ENCODE data around the gene PRKN. TPM values are rescaled to one million over a fixed set of nuclear protein-coding genes. Genes with fewer than 3 reads are reported as not detected.

PRKN gene
- total RNA-seq, 4 donors from 2014 or later, result 8.4 to 44.8 (median 12.6) TPM

DNA sequence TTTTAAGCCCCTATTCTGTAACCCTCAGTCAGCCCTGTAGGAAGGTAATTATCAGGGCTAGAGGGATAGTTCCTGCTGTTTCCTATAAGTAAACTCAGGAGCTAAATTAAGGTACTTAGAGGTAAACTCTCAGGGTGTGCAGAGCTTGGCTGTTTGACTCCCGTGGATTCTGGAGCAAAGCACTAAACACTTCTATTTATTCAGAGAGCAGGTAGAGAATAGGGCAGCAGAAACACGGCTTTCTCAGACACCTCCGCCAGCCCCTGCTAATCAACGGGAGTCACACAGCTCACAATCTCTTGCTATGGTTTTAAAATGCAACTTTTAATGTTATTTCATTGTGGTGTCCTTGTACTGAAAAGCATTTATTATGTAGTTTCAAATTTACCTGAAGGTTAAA lies 21.8 kb downstream of the PRKN start:
- TF ChIP-seq CTCF (IDR thresholded peaks at IDR 0.05), result no peak
- ATAC-seq (ENCODE audit: low FRiP score) (no peak), DNase-seq (ENCODE audit: low spot score) (no peak)

- ATAC-seq (ENCODE audit: low FRiP score), result no peak
- no peak for TF ChIP-seq CTCF (IDR thresholded peaks at IDR 0.05)
These were observed 23.6 kb downstream of the PRKN start for GRCh38 chr6:162704001-162704400.

DNA sequence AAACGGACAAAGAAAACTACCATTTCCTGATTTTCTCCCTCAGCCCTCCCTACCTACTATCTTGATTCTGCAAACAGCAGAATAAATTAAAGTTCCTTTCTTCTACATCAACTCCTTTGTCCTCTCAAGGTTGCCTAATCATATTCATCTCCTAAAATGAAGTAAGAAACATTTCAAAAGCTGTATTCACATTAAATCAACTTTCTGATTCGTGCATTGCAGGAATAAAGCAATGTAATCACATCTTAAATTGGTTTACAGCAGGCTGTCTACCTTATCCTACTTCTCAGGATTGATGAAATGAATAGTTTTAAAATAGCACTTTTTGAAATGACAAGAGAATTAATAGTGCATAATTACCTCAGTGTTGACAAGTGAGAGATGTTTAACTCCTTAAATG lies 25.1 kb downstream of the PRKN start:
- DNase-seq (ENCODE audit: low spot score) (no peak), ATAC-seq (ENCODE audit: low FRiP score) (no peak)
- no peak for TF ChIP-seq CTCF (IDR thresholded peaks at IDR 0.05)

More at GRCh38 chr6:162704001-162704400, 23.6 kb downstream of the PRKN start:
- DNase-seq (ENCODE audit: low spot score), result no peak

DNA sequence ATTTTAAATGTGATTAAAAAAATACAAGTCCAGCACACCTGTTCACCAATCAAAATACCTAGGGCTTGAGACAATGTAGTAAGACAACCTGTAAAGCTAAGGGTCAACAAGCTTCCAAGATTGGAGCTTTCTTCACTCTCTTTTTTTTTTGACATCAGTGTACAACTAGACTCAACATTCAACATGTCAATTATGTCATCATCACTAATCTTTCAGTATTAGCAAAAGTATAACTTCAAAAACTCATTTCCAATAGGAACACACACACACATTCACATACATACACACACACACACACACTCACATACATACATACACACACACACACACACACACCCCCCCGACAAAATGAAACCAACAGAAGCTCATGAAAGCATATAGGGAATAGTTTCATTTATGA lies 26.0 kb downstream of the PRKN start:
- DNase-seq (ENCODE audit: low spot score) (no peak), ATAC-seq (ENCODE audit: low FRiP score) (no peak)
- no peak for TF ChIP-seq CTCF (IDR thresholded peaks at IDR 0.05)

DNA sequence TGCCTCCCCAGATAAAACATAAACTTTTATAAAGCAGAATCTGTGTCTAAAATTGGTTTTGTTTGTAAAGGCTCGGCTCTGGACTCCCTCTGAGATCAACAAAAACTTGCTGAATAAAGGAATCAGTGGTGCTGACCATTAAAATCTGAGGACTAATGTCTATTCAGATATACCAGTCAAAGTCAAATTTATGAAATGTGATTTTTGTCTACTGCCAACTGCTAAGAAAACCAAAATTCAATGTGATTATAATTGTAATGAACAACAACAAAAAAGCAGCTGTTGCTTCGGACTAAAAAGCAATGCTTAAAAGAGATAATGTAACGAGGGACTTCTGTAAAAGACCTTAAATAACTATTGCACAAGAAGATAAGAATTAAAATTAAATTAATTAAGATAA lies 26.6 kb downstream of the PRKN start:
- no peak for DNase-seq (ENCODE audit: low spot score)
- ATAC-seq (ENCODE audit: low FRiP score), result no peak
- TF ChIP-seq CTCF (IDR thresholded peaks at IDR 0.05), result no peak

GRCh38 chr6:162699961-162700360 lies 27.6 kb downstream of the PRKN start:
- DNase-seq (ENCODE audit: low spot score) (no peak), ATAC-seq (ENCODE audit: low FRiP score) (no peak)
- no peak for TF ChIP-seq CTCF (IDR thresholded peaks at IDR 0.05)

- no peak for TF ChIP-seq CTCF (IDR thresholded peaks at IDR 0.05)
- ATAC-seq (ENCODE audit: low FRiP score) (no peak), DNase-seq (ENCODE audit: low spot score) (no peak)
These were observed 29.1 kb downstream of the PRKN start for GRCh38 chr6:162698440-162698839.

All from omental fat pad (tissue), 4 donors.